CD4-positive, alpha-beta T cell (primary cell): ENCODE data around the gene NGRN. TPM values are rescaled to one million over a fixed set of nuclear protein-coding genes. Genes with fewer than 3 reads are reported as not detected.

Experiments used
- ATAC-seq: fragments of 200-7000 bp; cut with Tn5 transposase; one replicate; pipeline ENCODE4 v1.10.0; 2022; ENCODE audit warnings: mild to moderate bottlenecking; ENCODE audit not compliant: poor library complexity
- CTCF ChIA-PET: fragments of 350-600 bp; sonication (Branson Sonifier 250); formaldehyde crosslinking; loops from one replicate; lab custom pipeline; 2021; ENCODE audit warnings: antibody characterized with exemption, inconsistent platforms; lab: Charles Lee
- POLR2A ChIA-PET: fragments of 350-600 bp; sonication (Branson Sonifier 250); formaldehyde crosslinking; loops from one replicate; lab custom pipeline; 2021; ENCODE audit warnings: antibody characterized with exemption, inconsistent platforms; lab: Charles Lee
- DNase-seq, 14 experiments: peaks; one replicate each; pipeline ENCODE4 v3.0.0-alpha.2; 2013 to 2020; ENCODE audit warnings: mixed read lengths in 2 of 14
- H3K27ac ChIP-seq, 2 donors: one replicate each; pipeline versions ENCODE4 v1.5.1 to v1.7.0; 2013; ENCODE audit warnings: low read length in 2 of 2, low read depth in 1 of 2, mild to moderate bottlenecking in 1 of 2
- H3K27me3 ChIP-seq, 2 experiments: 1 replicate in 1 of 2; 2 replicates in 1 of 2; pipeline versions ENCODE4 v1.6.1 to v1.7.0; 2013; ENCODE audit warnings: low read length in 2 of 2, control low read depth in 1 of 2, mild to moderate bottlenecking in 1 of 2, moderate library complexity in 1 of 2; ENCODE audit not compliant: insufficient read depth in 2 of 2, control insufficient read depth in 1 of 2
- H3K36me3 ChIP-seq: one replicate; pipeline ENCODE4 v1.6.1; 2013; ENCODE audit warnings: low read length, control low read depth; ENCODE audit not compliant: insufficient read depth
- H3K4me1 ChIP-seq: one replicate; pipeline ENCODE4 v1.6.1; 2013; ENCODE audit warnings: low read length, control low read depth; ENCODE audit not compliant: insufficient read depth
- H3K4me3 ChIP-seq: one replicate; pipeline ENCODE4 v1.5.1; 2013; ENCODE audit warnings: mild to moderate bottlenecking, low read length, moderate library complexity
- H3K9me3 ChIP-seq, 2 experiments: 1 replicate in 1 of 2; 2 replicates in 1 of 2; pipeline versions ENCODE4 v1.6.1 to v1.7.0; 2013; ENCODE audit warnings: low read length in 2 of 2, mild to moderate bottlenecking in 2 of 2, control low read depth in 1 of 2, moderate library complexity in 1 of 2; ENCODE audit not compliant: control insufficient read depth in 1 of 2, insufficient read depth in 1 of 2
- H3K27ac Mint-ChIP-seq: one replicate; pipeline ENCODE4 v1.8.0; 2020; ENCODE audit warnings: mixed read lengths
- H3K27me3 Mint-ChIP-seq: one replicate; pipeline ENCODE4 v1.8.0; 2021; ENCODE audit warnings: mixed read lengths
- H3K36me3 Mint-ChIP-seq: one replicate; pipeline ENCODE4 v1.8.0; 2021; ENCODE audit warnings: low read depth, mixed read lengths
- H3K4me1 Mint-ChIP-seq: one replicate; pipeline ENCODE4 v1.8.0; 2021; ENCODE audit warnings: low read depth, mixed read lengths
- H3K4me3 Mint-ChIP-seq: one replicate; pipeline ENCODE4 v1.8.0; 2020; ENCODE audit warnings: mild to moderate bottlenecking, mixed read lengths
- H3K9me3 Mint-ChIP-seq: one replicate; pipeline ENCODE4 v1.8.0; 2020; ENCODE audit warnings: mixed read lengths
- intact Hi-C, 2 experiments: fragments of 100-400 bp; cut with DNase I in 1 of 2; cut with micrococcal nuclease in 1 of 2; formaldehyde crosslinking; loops; one replicate each; pipeline versions ENCODE4 v1.15.1 to v1.9.0; 2023 to 2025; cut with DNase I, micrococcal nuclease
- total RNA-seq, 174 experiments: library from RNA in 2 of 174; stranded (reverse) in 2 of 174; gene quantifications; one replicate each; pipeline ENCODE4 v1.2.3 and lab custom pipeline; 2021 to 2026
- TF ChIP-seq, protein P1 (sequence below): fragments of 200-600 bp; IDR thresholded peaks from one replicate; pipeline ENCODE4 v1.8.0; 2022; ENCODE audit warnings: antibody characterized with exemption, mild to moderate bottlenecking

The NGRN gene
- total RNA-seq, 2 experiments from 2014 or later: 55.7 to 58.4 TPM

DNA sequence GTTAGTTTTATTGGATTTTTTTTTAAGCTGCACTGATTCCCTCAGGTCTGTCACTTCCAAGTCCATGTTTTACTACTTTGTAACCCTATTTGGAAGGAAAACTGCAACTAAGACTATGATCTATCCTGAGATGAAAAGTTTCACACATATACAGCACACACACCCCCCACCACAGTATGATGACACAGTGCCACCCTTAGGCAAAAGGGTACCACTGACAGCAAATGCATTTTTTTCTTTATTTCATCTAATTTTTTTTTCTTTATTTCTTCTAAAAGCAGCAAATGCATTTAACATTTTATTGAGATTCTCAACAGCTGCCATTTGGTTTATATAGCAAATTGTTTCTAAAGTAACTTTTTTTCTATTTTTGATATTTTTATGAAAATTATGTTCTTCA lies 21.2 kb downstream of the NGRN start:
- no peaks in the 10 kb centered on the region for H3K9me3 Mint-ChIP-seq
- Histone ChIP-seq H3K27me3 (no peaks in the 10 kb centered on the region), H3K9me3 (no peaks in the 10 kb centered on the region), H3K4me3 (no peak overlapping the region), H3K27ac (no peak overlapping the region), H3K4me1 (peaks cover 2% of the 10 kb centered on the region), H3K36me3 (no peaks in the 10 kb centered on the region)
- no peaks in the 10 kb centered on the region for H3K27me3 Mint-ChIP-seq
- ATAC-seq: peak; percentile 98
- CTCF ChIA-PET: interaction anchor here (1.2 to 1.7 kb wide), 7 partner anchors 15 to 144 kb away, joined by 3 to 7 read pairs (median 4); partner anchors contain the start of genes CIB1, GDPGP1 and TTLL13
- no peak overlapping the region for H3K4me3 Mint-ChIP-seq
- intact Hi-C loops: loop anchor here (1.0 to 10.0 kb wide), 2 partner anchors 143 to 542 kb away; no protein-coding TSS in a partner anchor
- no peaks in the 10 kb centered on the region for H3K4me1 Mint-ChIP-seq
- TF ChIP-seq, protein P1, sequence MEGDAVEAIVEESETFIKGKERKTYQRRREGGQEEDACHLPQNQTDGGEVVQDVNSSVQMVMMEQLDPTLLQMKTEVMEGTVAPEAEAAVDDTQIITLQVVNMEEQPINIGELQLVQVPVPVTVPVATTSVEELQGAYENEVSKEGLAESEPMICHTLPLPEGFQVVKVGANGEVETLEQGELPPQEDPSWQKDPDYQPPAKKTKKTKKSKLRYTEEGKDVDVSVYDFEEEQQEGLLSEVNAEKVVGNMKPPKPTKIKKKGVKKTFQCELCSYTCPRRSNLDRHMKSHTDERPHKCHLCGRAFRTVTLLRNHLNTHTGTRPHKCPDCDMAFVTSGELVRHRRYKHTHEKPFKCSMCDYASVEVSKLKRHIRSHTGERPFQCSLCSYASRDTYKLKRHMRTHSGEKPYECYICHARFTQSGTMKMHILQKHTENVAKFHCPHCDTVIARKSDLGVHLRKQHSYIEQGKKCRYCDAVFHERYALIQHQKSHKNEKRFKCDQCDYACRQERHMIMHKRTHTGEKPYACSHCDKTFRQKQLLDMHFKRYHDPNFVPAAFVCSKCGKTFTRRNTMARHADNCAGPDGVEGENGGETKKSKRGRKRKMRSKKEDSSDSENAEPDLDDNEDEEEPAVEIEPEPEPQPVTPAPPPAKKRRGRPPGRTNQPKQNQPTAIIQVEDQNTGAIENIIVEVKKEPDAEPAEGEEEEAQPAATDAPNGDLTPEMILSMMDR: peak; percentile 89
- DNase-seq: peak in 11 of 14 experiments; percentile 14 to 77 (median 44)
- H3K36me3 Mint-ChIP-seq: no peaks in the 10 kb centered on the region
- H3K27ac Mint-ChIP-seq: no peak overlapping the region
- POLR2A ChIA-PET: no interaction called here

DNA sequence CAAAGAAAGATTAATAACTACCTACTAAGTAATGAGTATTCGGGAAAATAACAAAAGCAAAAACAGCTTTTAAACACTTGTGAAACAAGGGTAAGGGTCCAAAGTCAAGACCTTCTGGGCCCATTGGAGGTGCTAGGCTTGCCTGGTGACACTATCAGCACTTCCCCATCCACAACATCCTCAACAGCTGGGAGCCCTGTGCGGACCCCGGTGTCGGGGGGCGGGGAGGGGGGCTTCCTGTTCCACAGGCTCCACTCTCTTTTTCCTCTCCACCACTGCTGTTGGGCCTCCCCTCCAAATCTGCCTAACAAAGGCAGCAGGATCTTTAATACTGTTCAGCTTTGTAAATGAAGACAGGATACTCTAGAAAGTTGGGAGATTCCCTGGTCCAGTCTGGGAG lies 21.6 kb downstream of the NGRN start:
- Histone ChIP-seq H3K27ac (no peak overlapping the region), H3K9me3 (no peaks in the 10 kb centered on the region), H3K36me3 (no peaks in the 10 kb centered on the region), H3K4me1 (peaks cover 3% of the 10 kb centered on the region), H3K27me3 (no peaks in the 10 kb centered on the region), H3K4me3 (no peak overlapping the region)
- TF ChIP-seq, protein P1: no peak
- intact Hi-C loops: loop anchor here in 1 of 2 experiments (10.0 kb wide), 1 partner anchor 542 kb away; no protein-coding TSS in a partner anchor
- ATAC-seq (no peak), DNase-seq (no peak)
- no peak overlapping the region for H3K27ac Mint-ChIP-seq
- H3K4me3 Mint-ChIP-seq: no peak overlapping the region
- no peaks in the 10 kb centered on the region for H3K9me3 Mint-ChIP-seq
- CTCF ChIA-PET: interaction anchor here (1.2 to 1.7 kb wide), 7 partner anchors 14 to 144 kb away, joined by 3 to 7 read pairs (median 4); partner anchors contain the start of genes CIB1, GDPGP1 and TTLL13
- POLR2A ChIA-PET: no interaction called here
- H3K27me3 Mint-ChIP-seq: no peaks in the 10 kb centered on the region
- H3K4me1 Mint-ChIP-seq: no peaks in the 10 kb centered on the region
- H3K36me3 Mint-ChIP-seq: no peaks in the 10 kb centered on the region

DNA sequence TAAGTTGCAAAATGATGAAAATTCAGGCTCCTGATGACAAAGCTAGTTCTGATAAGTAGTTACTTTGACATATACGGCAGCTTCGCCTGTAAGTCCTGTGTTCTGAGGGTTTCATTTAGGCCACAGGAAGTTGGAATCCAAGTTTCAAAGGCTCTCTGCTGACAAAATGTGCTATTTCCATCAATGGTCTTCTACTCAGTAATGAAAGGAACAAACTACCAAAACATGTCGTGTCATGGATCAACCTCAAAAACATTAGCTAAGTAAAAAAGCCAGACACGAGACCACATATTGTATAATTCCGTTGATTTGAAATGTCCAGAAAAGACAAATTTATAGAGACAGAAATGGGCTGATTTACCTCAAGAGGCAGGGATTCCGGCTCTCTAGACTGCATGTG lies 22.5 kb downstream of the NGRN start:
- Histone ChIP-seq H3K27ac (no peak overlapping the region), H3K27me3 (no peaks in the 10 kb centered on the region), H3K4me3 (no peak overlapping the region), H3K4me1 (peaks cover 3% of the 10 kb centered on the region), H3K36me3 (no peaks in the 10 kb centered on the region), H3K9me3 (no peaks in the 10 kb centered on the region)
- Mint-ChIP-seq H3K27me3 (no peaks in the 10 kb centered on the region), H3K4me1 (no peaks in the 10 kb centered on the region), H3K27ac (no peak overlapping the region), H3K4me3 (no peak overlapping the region), H3K36me3 (no peaks in the 10 kb centered on the region), H3K9me3 (no peaks in the 10 kb centered on the region)
- TF ChIP-seq, protein P1: no peak
- ChIA-PET CTCF (interaction anchor here (0.7 to 1.2 kb wide), 3 partner anchors 20 to 74 kb away, joined by 3 read pairs; no protein-coding TSS in a partner anchor), POLR2A (interaction anchor here (0.7 to 0.9 kb wide), 2 partner anchors 185 to 610 kb away, joined by 3 to 4 read pairs; partner anchors contain the start of gene IDH2)
- intact Hi-C loops: loop anchor here in 1 of 2 experiments (10.0 kb wide), 1 partner anchor 543 kb away; no protein-coding TSS in a partner anchor
- no peak for ATAC-seq
- no peak for DNase-seq
